GM18951 (cell line): ENCODE measurements around the gene LTBP4.

ENCODE experiments used
- POLR2A ChIP-seq: IDR thresholded peaks from 4 replicates; pipeline ENCODE4 v1.6.1; 2011; ENCODE audit warnings: mild to moderate bottlenecking; ENCODE audit not compliant: insufficient read length, insufficient read depth; ENCODE audit errors: extremely low read depth
- in situ Hi-C: fragments of 300-500 bp; cut with MboI; formaldehyde crosslinking; loops from one replicate; pipeline ENCODE4 v1.12.0; 2022; ENCODE audit warnings: low sequenced_read_pairs, mixed read lengths, inconsistent platforms; ENCODE audit not compliant: unreplicated experiment

LTBP4 gene

DNA sequence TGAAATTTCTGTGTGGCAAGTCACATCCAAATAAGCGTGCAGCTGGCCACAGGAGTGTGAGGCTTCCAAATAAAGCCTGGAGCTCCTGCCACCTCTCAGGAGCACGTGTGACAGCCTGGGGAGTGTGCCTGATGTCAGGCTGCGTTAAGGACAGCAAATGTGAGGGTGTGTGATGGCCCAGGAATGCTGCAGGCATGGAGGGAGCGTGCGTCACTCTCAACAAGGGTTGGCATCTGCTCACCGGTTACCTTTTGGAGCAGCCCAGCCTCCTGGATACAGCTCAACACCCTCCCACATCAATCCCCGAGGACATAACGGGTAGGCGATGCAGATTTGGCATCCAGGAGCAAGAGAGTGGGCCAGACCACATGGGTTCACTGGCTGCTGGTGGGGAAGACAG is 70.2 kb downstream of the LTBP4 start:
- in situ Hi-C loops, result loop anchor here (5.0 to 25.0 kb wide), 2 partner anchors 146 to 466 kb away; no protein-coding TSS in a partner anchor
- no peak for TF ChIP-seq POLR2A

GRCh38 chr19:40672038-40672437 is 70.9 kb downstream of the LTBP4 start:
- TF ChIP-seq POLR2A, result no peak
- in situ Hi-C loops, result loop anchor here (5.0 to 25.0 kb wide), 2 partner anchors 145 to 465 kb away; no protein-coding TSS in a partner anchor

DNA sequence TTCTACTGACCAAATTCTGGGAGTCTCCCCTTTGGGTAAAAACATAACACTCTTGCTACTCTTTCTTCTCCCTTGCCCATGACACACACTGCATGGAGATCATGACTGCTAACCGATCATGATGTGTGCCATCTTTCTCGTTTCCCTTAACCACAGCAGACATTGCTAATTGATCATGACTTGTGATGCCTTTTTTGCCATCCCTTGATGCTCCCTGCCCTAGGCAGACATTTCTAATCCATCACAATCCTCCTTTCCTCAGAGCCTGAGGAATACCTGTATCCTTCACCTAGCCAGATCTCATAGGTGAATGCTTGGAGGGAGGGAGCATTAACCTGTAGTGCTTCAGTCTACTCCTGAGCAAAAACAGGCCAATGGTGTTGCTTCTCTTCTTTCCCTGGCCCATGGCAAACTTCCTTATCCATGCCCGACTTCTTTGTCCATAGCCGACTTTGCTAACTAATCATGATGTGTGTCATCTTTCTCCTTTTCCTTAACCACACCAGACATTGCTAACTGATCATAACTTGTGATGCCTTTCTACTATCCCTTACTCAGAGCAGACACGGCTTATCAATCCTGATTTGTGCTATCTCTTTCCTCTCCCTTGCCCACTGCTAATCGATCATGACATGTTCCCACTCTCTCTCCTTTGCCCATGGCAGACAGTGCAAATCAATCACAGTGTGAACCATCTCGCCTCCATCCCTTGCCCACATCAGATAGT is 71.6 kb downstream of the LTBP4 start:
- TF ChIP-seq POLR2A, result no peak
- in situ Hi-C loops, result loop anchor here (5.0 to 25.0 kb wide), 2 partner anchors 145 to 465 kb away; no protein-coding TSS in a partner anchor

- TF ChIP-seq POLR2A, result no peak
- in situ Hi-C loops, result loop anchor here (5.0 to 25.0 kb wide), 2 partner anchors 144 to 464 kb away; no protein-coding TSS in a partner anchor
Observed at GRCh38 chr19:40673397-40673796, 72.2 kb downstream of the LTBP4 start.

- TF ChIP-seq POLR2A, result no peak
- in situ Hi-C loops, result loop anchor here (5.0 to 25.0 kb wide), 2 partner anchors 143 to 463 kb away; no protein-coding TSS in a partner anchor
Observed at GRCh38 chr19:40674291-40674690, 73.1 kb downstream of the LTBP4 start.

GRCh38 chr19:40677156-40677555 is 76.0 kb downstream of the LTBP4 start:
- in situ Hi-C loops, result no loop called here

More at GRCh38 chr19:40677156-40677555, 76.0 kb downstream of the LTBP4 start:
- no peak for TF ChIP-seq POLR2A
